K562 (cell line): ENCODE data around the gene DDAH2. TPM values are rescaled to one million over a fixed set of nuclear protein-coding genes. Genes with fewer than 3 reads are reported as not detected.

Experiments
- BRD4 ChIP-seq: fragments of 200-600 bp; sonication (generic); IDR thresholded peaks from 2 replicates; pipeline ENCODE4 v1.6.1; 2017; ENCODE audit warnings: inconsistent platforms
- ETV5 ChIP-seq: sonication (generic); formaldehyde crosslinking; IDR thresholded peaks from 2 replicates; pipeline ENCODE4 v1.4.0; 2020; ENCODE audit warnings: low read depth, mild to moderate bottlenecking, missing genetic modification reagents
- KAT8 ChIP-seq: fragments of 450-650 bp; IDR thresholded peaks from 2 replicates; pipeline ENCODE4 v1.6.1; 2016; ENCODE audit warnings: low read depth, mild to moderate bottlenecking
- MEF2D ChIP-seq: conservative IDR thresholded peaks from 2 replicates; pipeline ENCODE4 v1.6.1; 2016; ENCODE audit warnings: low read depth, missing genetic modification characterization, missing compliant biosample characterization
- NR0B1 ChIP-seq: fragments of 450-650 bp; IDR thresholded peaks from one replicate; pipeline ENCODE4 v1.6.1; 2018; ENCODE audit warnings: mild to moderate bottlenecking, moderate library complexity; ENCODE audit not compliant: partially characterized antibody
- PHF21A ChIP-seq: fragments of 450-650 bp; IDR thresholded peaks from 2 replicates; pipeline ENCODE4 v1.6.1; 2017; ENCODE audit warnings: low read depth, borderline replicate concordance
- POLR2A ChIP-seq: fragments of 450-650 bp; conservative IDR thresholded peaks from 2 replicates; pipeline ENCODE4 v1.6.1; 2016
- SMAD4 ChIP-seq: fragments of 250-450 bp; sonication (Bioruptor Pico); conservative IDR thresholded peaks from 2 replicates; pipeline ENCODE4 v1.8.0; 2021; ENCODE audit warnings: inconsistent platforms, mild to moderate bottlenecking, moderate library complexity
- TAF7 ChIP-seq: fragments of 450-650 bp; IDR thresholded peaks from 2 replicates; pipeline ENCODE4 v1.6.1; 2016; ENCODE audit warnings: missing genetic modification characterization, missing compliant biosample characterization
- TEAD1 ChIP-seq, 2 experiments: fragments of 450-650 bp in 1 of 2; sonication (generic) in 1 of 2; formaldehyde crosslinking; IDR thresholded peaks; 2 replicates each; pipeline versions ENCODE4 v1.4.0 to v1.8.0; 2020 to 2022; ENCODE audit warnings: mild to moderate bottlenecking in 2 of 2, missing genetic modification reagents in 1 of 2
- TRIM24 ChIP-seq, 2 experiments: fragments of 450-650 bp; IDR thresholded peaks; 2 replicates each; pipeline ENCODE4 v1.6.1; 2016
- ZBTB43 ChIP-seq: sonication (generic); formaldehyde crosslinking; IDR thresholded peaks from 2 replicates; pipeline ENCODE4 v1.8.0; 2023; ENCODE audit warnings: mild to moderate bottlenecking, missing genetic modification reagents
- ZMIZ1 ChIP-seq, 2 experiments: fragments of 150-350 bp in 1 of 2; IDR thresholded peaks; 2 replicates each; pipeline ENCODE4 v1.6.1; 2012 to 2016; ENCODE audit warnings: low read depth in 2 of 2, low read length in 2 of 2, mild to moderate bottlenecking in 1 of 2, moderate library complexity in 1 of 2
- polyA plus RNA-seq, 8 experiments: library from polyadenylated mRNA; depleted of rRNA in 4 of 8; stranded (reverse) in 5 of 8; unstranded in 3 of 8; fragments of >200 nt; fragmentation: Nextera tagmentation in 2 of 8; fragmentation: Illumina TruSeq in 1 of 8; extraction: Ambion mirVana in 2 of 8; extraction: Trizol in 1 of 8; gene quantifications; 2 replicates each; pipeline versions ENCODE4 v1.2.1 to v1.2.3, GENCODE V29; 2011 to 2014; ENCODE audit warnings: inconsistent platforms in 1 of 8, missing spikeins in 1 of 8
- total RNA-seq, 7 experiments: library from RNA; depleted of rRNA in 6 of 7; stranded (reverse); fragments of >200 nt in 6 of 7; fragmentation: Illumina TruSeq in 2 of 7; extraction: Trizol in 2 of 7; gene quantifications; 2 replicates each; pipeline versions ENCODE4 v1.2.1 to v1.2.3, GENCODE V29; 2011 to 2021; ENCODE audit warnings: low replicate concordance in 1 of 7

The DDAH2 gene
- total and polyA plus RNA-seq, 9 of the 15 experiments (the other 6 are each of a cell fraction or from before 2014, with no cell fraction given), result 1.8 to 45.4 (median 21.4) TPM

GRCh38 chr6:31734821-31735406 is 5.8 kb upstream of the DDAH2 start (continued):
- TF ChIP-seq ZMIZ1 (IDR thresholded peaks at IDR 0.05; ENCODE audit: low read depth in 2 of 2, low read length in 2 of 2) (peak in 1 of 2 experiments; percentile 81; a peak in 2 of 4 replicates), NR0B1 (no peak), PHF21A (no peak), TAF7 (peak; percentile 86), TRIM24 (IDR thresholded peaks at IDR 0.05) (peak in 1 of 2 experiments; percentile 79), KAT8 (no peak), SMAD4 (peak; percentile 62; the same call in 1 of the 2 replicates), MEF2D (tag) (peak; percentile 51), POLR2A (peak; percentile 88), TEAD1 (CRISPR knock-in tag; IDR thresholded peaks at IDR 0.05) (peak in 1 of 2 experiments; percentile 74; a peak in 2 of 4 replicates), ZBTB43 (CRISPR knock-in tag) (no peak), ETV5 (CRISPR knock-in tag) (peak; percentile 99), BRD4 (peak; percentile 93; the same call in 1 of the 2 replicates)
